ENCODE results near the gene NBEA.

Gene NBEA

GRCh38 chr13:35448465-35448864, 506.4 kb downstream of the NBEA start:
- DNase-seq: no peak

- DNase-seq: no peak
These were observed 507.8 kb downstream of the NBEA start for GRCh38 chr13:35449821-35450220.

- no peak for DNase-seq
These were observed 513.0 kb downstream of the NBEA start for GRCh38 chr13:35455022-35455421.

GRCh38 chr13:35457258-35457657, 515.2 kb downstream of the NBEA start:
- DNase-seq: no peak

GRCh38 chr13:35460061-35460460, 518.0 kb downstream of the NBEA start:
- no peak for DNase-seq

GRCh38 chr13:35465371-35465770, 523.3 kb downstream of the NBEA start:
- no peak for DNase-seq

GRCh38 chr13:35468195-35468594, 526.1 kb downstream of the NBEA start:
- DNase-seq: no peak

- no peak for DNase-seq
These were observed 527.9 kb downstream of the NBEA start for GRCh38 chr13:35469806-35470525.

- DNase-seq: no peak
These were observed 528.9 kb downstream of the NBEA start for GRCh38 chr13:35470671-35471661.

- no peak for DNase-seq
These were observed 529.7 kb downstream of the NBEA start for GRCh38 chr13:35471706-35472322.

- no peak for DNase-seq
These were observed 530.3 kb downstream of the NBEA start for GRCh38 chr13:35472323-35472881.

GRCh38 chr13:35473206-35473775, 531.2 kb downstream of the NBEA start:
- DNase-seq: no peak

GRCh38 chr13:35473802-35474201, 531.7 kb downstream of the NBEA start:
- DNase-seq: no peak

GRCh38 chr13:35474496-35475211, 532.6 kb downstream of the NBEA start:
- no peak for DNase-seq

GRCh38 chr13:35475212-35475959, 533.3 kb downstream of the NBEA start:
- DNase-seq: no peak

GRCh38 chr13:35475960-35476943, 534.2 kb downstream of the NBEA start, which contains the start of gene MAB21L1:
TSS of gene MAB21L1 (minus strand) at chr13:35476689. CDS start at chr13:35476138, 551 bp downstream.
- DNase-seq: no peak

GRCh38 chr13:35477386-35477946, 535.4 kb downstream of the NBEA start:
- no peak for DNase-seq

- no peak for DNase-seq
These were observed 536.4 kb downstream of the NBEA start for GRCh38 chr13:35478271-35479037.

- DNase-seq: no peak
These were observed 537.0 kb downstream of the NBEA start for GRCh38 chr13:35479038-35479492.
